Activated CD8-positive, alpha-beta T cell treated with anti-CD3 and anti-CD28 coated beads for 36 hours (primary cell): ENCODE results near the gene GNA12. TPM values are rescaled to one million over a fixed set of nuclear protein-coding genes. Genes with fewer than 3 reads are reported as not detected.
A peak's percentile ranks its signal among the peaks of the same experiment; 100 is the strongest.

Source experiments
- ATAC-seq: fragments of 200-7000 bp; cut with Tn5 transposase; one replicate; pipeline ENCODE4 v1.10.0; 2021; ENCODE audit warnings: mild to moderate bottlenecking, moderate library complexity
- CTCF ChIA-PET: fragments of 350-600 bp; sonication (Branson Sonifier 250); formaldehyde crosslinking; loops from one replicate; lab custom pipeline; 2021; ENCODE audit warnings: antibody characterized with exemption; lab: Charles Lee
- POLR2A ChIA-PET: fragments of 350-600 bp; sonication (Branson Sonifier 250); formaldehyde crosslinking; loops from one replicate; lab custom pipeline; 2021; ENCODE audit warnings: antibody characterized with exemption; lab: Charles Lee
- DNase-seq: peaks from one replicate; pipeline ENCODE4 v3.0.0-alpha.2; 2020
- H3K27ac Mint-ChIP-seq: one replicate; pipeline ENCODE4 v1.8.0; 2021; ENCODE audit warnings: mild to moderate bottlenecking, mixed read lengths
- H3K27me3 Mint-ChIP-seq: one replicate; pipeline ENCODE4 v1.8.0; 2021; ENCODE audit warnings: mixed read lengths
- H3K36me3 Mint-ChIP-seq: one replicate; pipeline ENCODE4 v1.8.0; 2021; ENCODE audit warnings: low read depth, mixed read lengths
- H3K4me1 Mint-ChIP-seq: one replicate; pipeline ENCODE4 v1.8.0; 2021; ENCODE audit warnings: low read depth, mixed read lengths
- H3K4me3 Mint-ChIP-seq: one replicate; pipeline ENCODE4 v1.8.0; 2021; ENCODE audit warnings: mild to moderate bottlenecking, moderate library complexity, mixed read lengths
- H3K9me3 Mint-ChIP-seq: one replicate; pipeline ENCODE4 v1.8.0; 2021; ENCODE audit warnings: mixed read lengths
- CTCF ChIP-seq: fragments of 200-600 bp; IDR thresholded peaks from one replicate; pipeline ENCODE4 v1.8.0; 2022; ENCODE audit warnings: antibody characterized with exemption, mild to moderate bottlenecking
- intact Hi-C: fragments of 100-400 bp; cut with micrococcal nuclease; formaldehyde crosslinking; loops from one replicate; pipeline ENCODE4 v1.10.0; 2022
- total RNA-seq, 2 experiments: library from RNA; stranded (reverse); gene quantifications; one replicate each; pipeline ENCODE4 v1.2.3, GENCODE V29; 2021

GNA12 gene
- total RNA-seq, 2 experiments from 2014 or later = 21.0 to 21.1 TPM

DNA sequence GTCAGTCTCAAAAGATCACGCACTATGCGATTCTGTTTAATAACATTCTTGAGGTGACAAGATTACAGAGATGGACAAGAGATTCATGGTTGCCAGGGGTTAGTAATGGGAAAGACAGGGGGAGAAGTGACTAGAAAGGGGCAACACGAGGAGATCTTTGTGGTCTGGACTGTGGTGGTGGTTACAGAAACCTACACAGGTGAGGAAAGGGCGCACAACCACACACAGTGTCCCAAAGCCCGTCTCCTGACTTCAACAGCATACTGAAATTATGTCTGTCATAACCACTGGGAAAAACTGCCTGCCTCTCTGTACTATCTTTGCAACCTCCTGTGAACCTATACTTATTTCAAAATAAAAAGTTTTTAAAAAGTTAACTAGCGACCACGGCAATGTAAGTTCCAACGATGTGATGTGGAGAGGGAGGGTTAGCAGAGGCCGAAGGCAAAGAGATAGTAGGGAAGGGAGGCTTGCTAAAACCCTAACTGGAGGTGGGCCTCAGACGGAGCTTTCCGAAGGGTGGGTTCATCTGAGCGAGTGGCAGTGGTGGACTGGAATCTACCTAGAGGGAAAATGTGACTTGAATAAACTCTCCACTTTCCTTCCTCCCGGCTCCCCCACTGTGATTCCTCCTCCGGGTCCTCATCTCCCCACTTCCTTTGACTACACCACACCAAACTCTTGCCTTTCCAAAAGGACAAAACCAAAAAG, 43.7 kb downstream of the GNA12 start:
- intact Hi-C loops = no loop called here
- ChIA-PET POLR2A (no interaction called here), CTCF (no interaction called here)
- ATAC-seq (peak; percentile 51), DNase-seq (peak; percentile 53)
- H3K4me3 Mint-ChIP-seq = no peak overlapping the region
- H3K9me3 Mint-ChIP-seq = no peaks in the 10 kb centered on the region
- H3K36me3 Mint-ChIP-seq = no peaks in the 10 kb centered on the region
- H3K27me3 Mint-ChIP-seq = no peaks in the 10 kb centered on the region
- H3K27ac Mint-ChIP-seq = no peak overlapping the region
- peaks cover 47% of the 10 kb centered on the region for H3K4me1 Mint-ChIP-seq
- TF ChIP-seq CTCF = no peak

DNA sequence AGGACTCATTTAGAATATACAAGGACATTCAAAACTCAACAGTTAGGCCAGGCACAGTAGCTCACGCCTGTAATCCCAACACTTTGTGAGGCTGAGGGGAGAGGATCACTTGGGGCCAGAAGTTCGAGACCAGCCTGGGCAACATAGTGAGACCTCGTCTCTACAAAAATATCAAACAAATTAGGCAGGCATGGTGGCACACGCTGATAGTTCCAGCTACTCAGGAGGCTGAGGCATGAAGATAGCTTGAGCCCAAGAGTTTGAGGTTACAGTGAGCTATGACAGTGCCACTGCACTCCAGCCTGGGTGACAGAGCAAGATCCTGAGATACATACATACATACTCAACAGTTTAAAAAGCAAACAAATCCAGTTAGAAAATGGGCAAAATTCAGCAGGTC, 44.9 kb downstream of the GNA12 start:
- no peak overlapping the region for H3K4me3 Mint-ChIP-seq

GRCh38 chr7:2798669-2799068, 45.4 kb downstream of the GNA12 start:
- no peaks in the 10 kb centered on the region for H3K27me3 Mint-ChIP-seq
- TF ChIP-seq CTCF = no peak
- intact Hi-C loops = no loop called here
- H3K27ac Mint-ChIP-seq = no peak overlapping the region
- H3K4me1 Mint-ChIP-seq = peaks cover 45% of the 10 kb centered on the region
- POLR2A ChIA-PET = interaction anchor here (0.8 to 1.1 kb wide), 2 partner anchors 26 to 63 kb away, joined by 3 read pairs; no protein-coding TSS in a partner anchor
- DNase-seq (no peak), ATAC-seq (no peak)
- H3K36me3 Mint-ChIP-seq = peaks cover 14% of the 10 kb centered on the region
- no peaks in the 10 kb centered on the region for H3K9me3 Mint-ChIP-seq
- CTCF ChIA-PET = interaction anchor here (0.9 to 1.6 kb wide), 3 partner anchors 15 to 88 kb away, joined by 3 to 6 read pairs (median 3); no protein-coding TSS in a partner anchor
- H3K4me3 Mint-ChIP-seq = no peak overlapping the region

More for the DNA sequence above, 44.9 kb downstream of the GNA12 start:
- no peak for TF ChIP-seq CTCF
- ATAC-seq (no peak), DNase-seq (no peak)
- POLR2A ChIA-PET = interaction anchor here (0.6 to 1.1 kb wide), 3 partner anchors 11 to 64 kb away, joined by 3 read pairs; no protein-coding TSS in a partner anchor
- Mint-ChIP-seq H3K27ac (no peak overlapping the region), H3K9me3 (no peaks in the 10 kb centered on the region), H3K27me3 (no peaks in the 10 kb centered on the region), H3K4me1 (peaks cover 47% of the 10 kb centered on the region), H3K36me3 (peaks cover 8% of the 10 kb centered on the region)
- CTCF ChIA-PET = interaction anchor here (1.6 kb wide), 1 partner anchor 14 kb away, joined by 6 read pairs; no protein-coding TSS in a partner anchor
- intact Hi-C loops = no loop called here

- intact Hi-C loops = no loop called here
- no peak for DNase-seq
- TF ChIP-seq CTCF = no peak
- no peak overlapping the region for H3K4me3 Mint-ChIP-seq
- no peak for ATAC-seq
- ChIA-PET POLR2A (interaction anchor here (1.4 kb wide), 2 partner anchors 39 kb away, joined by 3 read pairs; no protein-coding TSS in a partner anchor), CTCF (no interaction called here)
- no peak overlapping the region for H3K27ac Mint-ChIP-seq
- peaks cover 28% of the 10 kb centered on the region for H3K36me3 Mint-ChIP-seq
- H3K9me3 Mint-ChIP-seq = no peaks in the 10 kb centered on the region
- H3K4me1 Mint-ChIP-seq = peaks cover 31% of the 10 kb centered on the region
- no peaks in the 10 kb centered on the region for H3K27me3 Mint-ChIP-seq
These were observed 47.5 kb downstream of the GNA12 start for GRCh38 chr7:2796358-2797352.
